Esophagus muscularis mucosa (tissue), 4 donors: Measurements from ENCODE around the gene MAP2K6. TPM values are rescaled to one million over a fixed set of nuclear protein-coding genes. Genes with fewer than 3 reads are reported as not detected.

ENCODE experiments used
- DNase-seq: peaks from one replicate; pipeline ENCODE4 v3.0.0-alpha.2; 2017; ENCODE audit errors: extremely low spot score
- H3K27ac ChIP-seq, 4 donors: fragments of 200-600 bp; sonication (generic); replicated peaks in 1 of 4; 1 replicate in 3 of 4; 2 replicates in 1 of 4; pipeline ENCODE4 v1.5.1; 2016 to 2019; ENCODE audit warnings: mild to moderate bottlenecking in 1 of 4
- H3K27me3 ChIP-seq, 4 donors: fragments of 200-600 bp; sonication (generic); one replicate each; pipeline versions ENCODE4 v1.5.1 to v1.6.0; 2016 to 2019
- H3K36me3 ChIP-seq, 4 donors: fragments of 200-600 bp; sonication (generic); one replicate each; pipeline ENCODE4 v1.5.1; 2016 to 2019
- H3K4me1 ChIP-seq, 4 donors: fragments of 200-600 bp; sonication (generic); one replicate each; pipeline ENCODE4 v1.5.1; 2016 to 2019
- H3K4me3 ChIP-seq, 4 donors: fragments of 200-600 bp; sonication (generic); 1 replicate in 2 of 4; 2 replicates in 2 of 4; pipeline ENCODE4 v1.5.1; 2016 to 2019; ENCODE audit warnings: mild to moderate bottlenecking in 4 of 4, moderate library complexity in 1 of 4
- H3K9me3 ChIP-seq, 4 donors: fragments of 200-600 bp; sonication (generic); 1 replicate in 3 of 4; 2 replicates in 1 of 4; pipeline ENCODE4 v1.5.1; 2016 to 2019
- CTCF ChIP-seq, 3 experiments: fragments of 200-600 bp in 2 of 3; fragments of 450-650 bp in 1 of 3; sonication (generic) in 2 of 3; IDR thresholded peaks; one replicate each; pipeline ENCODE4 v1.5.1; 2017 to 2019; ENCODE audit warnings: antibody characterized with exemption in 3 of 3, mild to moderate bottlenecking in 2 of 3, moderate library complexity in 1 of 3
- EP300 ChIP-seq: sonication (generic); formaldehyde crosslinking; IDR thresholded peaks from one replicate; pipeline ENCODE4 v1.6.1; 2017; ENCODE audit warnings: antibody characterized with exemption
- POLR2A ChIP-seq: fragments of 450-650 bp; IDR thresholded peaks from one replicate; pipeline ENCODE4 v1.6.1; 2017; ENCODE audit warnings: antibody characterized with exemption, moderate library complexity, mild to moderate bottlenecking, low read depth
- POLR2AphosphoS5 ChIP-seq, 2 donors: sonication (generic); formaldehyde crosslinking; IDR thresholded peaks; one replicate each; pipeline ENCODE4 v1.6.1; 2017; ENCODE audit warnings: antibody characterized with exemption in 2 of 2
- WGBS: methylation state at CpG from one replicate; pipeline ENCODE4 v1.1.5; 2018; 5-methylcytosine and 5-hydroxymethylcytosine counted together
- intact Hi-C: fragments of 100-400 bp; cut with DNase I; formaldehyde crosslinking; loops from one replicate; pipeline ENCODE4 v1.15.1; 2023
- total RNA-seq, 4 donors: library from RNA; depleted of rRNA; stranded (reverse); fragments of >200 nt; gene quantifications; one replicate each; pipeline versions ENCODE4 v1.1.0 to v1.2.1, GENCODE V29; 2016

The MAP2K6 gene
- total RNA-seq, 4 donors from 2014 or later: 0.83 to 3.1 (median 1.5) TPM

- Histone ChIP-seq H3K4me3 (no peak overlapping the region), H3K36me3 (peaks cover 0 to 5% (median 0%) of the 10 kb centered on the region in 4 donors), H3K9me3 (no peaks in the 10 kb centered on the region), H3K4me1 (no peaks in the 10 kb centered on the region), H3K27ac (no peak overlapping the region), H3K27me3 (no peaks in the 10 kb centered on the region)
- DNase-seq: no peak
- intact Hi-C loops: no loop called here
- no peak for TF ChIP-seq CTCF (IDR thresholded peaks at IDR 0.05)
- no peak for TF ChIP-seq POLR2A
- no peak for TF ChIP-seq POLR2AphosphoS5 (IDR thresholded peaks at IDR 0.05)
- no peak for TF ChIP-seq EP300
- WGBS: 97% methylated on average over 3 of the region's 3 CpGs
Observed at GRCh38 chr17:69547230-69547629, 132.7 kb downstream of the MAP2K6 start.

GRCh38 chr17:69547947-69548346 lies 133.4 kb downstream of the MAP2K6 start:
- TF ChIP-seq CTCF (IDR thresholded peaks at IDR 0.05): no peak
- no peak for TF ChIP-seq POLR2A
- TF ChIP-seq EP300: no peak
- TF ChIP-seq POLR2AphosphoS5 (IDR thresholded peaks at IDR 0.05): no peak
- no peak for DNase-seq
- Histone ChIP-seq H3K4me3 (no peak overlapping the region), H3K27me3 (no peaks in the 10 kb centered on the region), H3K36me3 (peaks cover 0 to 5% (median 0%) of the 10 kb centered on the region in 4 donors), H3K27ac (no peak overlapping the region), H3K4me1 (no peaks in the 10 kb centered on the region), H3K9me3 (no peaks in the 10 kb centered on the region)
- intact Hi-C loops: no loop called here
- 91% methylated on average over 3 of the region's 3 CpGs for WGBS

GRCh38 chr17:69551212-69552010 lies 136.9 kb downstream of the MAP2K6 start:
- Histone ChIP-seq H3K4me1 (no peaks in the 10 kb centered on the region), H3K27me3 (no peaks in the 10 kb centered on the region), H3K36me3 (no peaks in the 10 kb centered on the region), H3K9me3 (no peaks in the 10 kb centered on the region), H3K27ac (no peak overlapping the region), H3K4me3 (no peak overlapping the region)
- TF ChIP-seq EP300: no peak
- TF ChIP-seq CTCF (IDR thresholded peaks at IDR 0.05): no peak
- TF ChIP-seq POLR2AphosphoS5 (IDR thresholded peaks at IDR 0.05): no peak
- no peak for TF ChIP-seq POLR2A
- WGBS: 100% methylated on average over 1 of the region's 1 CpG
- no peak for DNase-seq
- intact Hi-C loops: no loop called here

GRCh38 chr17:69552986-69553667 lies 138.6 kb downstream of the MAP2K6 start:
- H3K27me3 ChIP-seq: no peaks in the 10 kb centered on the region
- no peak for TF ChIP-seq POLR2AphosphoS5 (IDR thresholded peaks at IDR 0.05)
- TF ChIP-seq POLR2A: no peak
- TF ChIP-seq CTCF (IDR thresholded peaks at IDR 0.05): no peak
- TF ChIP-seq EP300: no peak
- H3K27ac ChIP-seq: no peak overlapping the region
- DNase-seq: no peak
- WGBS: 91% methylated on average over 5 of the region's 5 CpGs
- no peak overlapping the region for H3K4me3 ChIP-seq
- H3K9me3 ChIP-seq: no peaks in the 10 kb centered on the region
- H3K36me3 ChIP-seq: no peaks in the 10 kb centered on the region
- H3K4me1 ChIP-seq: no peaks in the 10 kb centered on the region
- intact Hi-C loops: no loop called here
